Right hindlimb (tissue), 1 donor: Measurements from ENCODE around the gene FRYL.
"Not testable (repeated sequence)": the region's sequence is repeated elsewhere in the genome, so short reads cannot be mapped to it uniquely, and the experiment has no call there.

Source experiments
- DNase-seq: peaks from one replicate; pipeline ENCODE4 v3.0.0-alpha.2; 2018

The FRYL gene

GRCh38 chr4:48653217-48654014, 126.7 kb downstream of the FRYL start:
- peak; percentile 77 for DNase-seq

GRCh38 chr4:48651914-48652313, 128.2 kb downstream of the FRYL start:
- DNase-seq = no peak

GRCh38 chr4:48649505-48649904, 130.6 kb downstream of the FRYL start:
- DNase-seq = no peak

- DNase-seq = no peak
Observed at GRCh38 chr4:48645225-48645794, 134.8 kb downstream of the FRYL start.

GRCh38 chr4:48642421-48643374, 137.4 kb downstream of the FRYL start:
- no peak for DNase-seq

GRCh38 chr4:48641401-48641800, 138.7 kb downstream of the FRYL start:
- DNase-seq = no peak

- DNase-seq = no peak
Observed at GRCh38 chr4:48640699-48641098, 139.4 kb downstream of the FRYL start.

GRCh38 chr4:48640225-48640624, 139.9 kb downstream of the FRYL start:
- DNase-seq = no peak

GRCh38 chr4:48639807-48640206, 140.3 kb downstream of the FRYL start:
- DNase-seq = no peak

- not testable (repeated sequence) for DNase-seq
Observed at GRCh38 chr4:48638586-48638985, 141.5 kb downstream of the FRYL start.

- DNase-seq = no peak
Observed at GRCh38 chr4:48636911-48637310, 143.2 kb downstream of the FRYL start.

GRCh38 chr4:48635980-48636379, 144.1 kb downstream of the FRYL start:
- DNase-seq = no peak

- DNase-seq = no peak
Observed at GRCh38 chr4:48635310-48635709, 144.8 kb downstream of the FRYL start.

- DNase-seq = no peak
Observed at GRCh38 chr4:48634688-48635308, 145.3 kb downstream of the FRYL start.

GRCh38 chr4:48633657-48634056, 146.4 kb downstream of the FRYL start:
- DNase-seq = no peak

- no peak for DNase-seq
Observed at GRCh38 chr4:48629458-48629857, 150.6 kb downstream of the FRYL start.

- DNase-seq = no peak
Observed at GRCh38 chr4:48623182-48623780, 156.8 kb downstream of the FRYL start.

GRCh38 chr4:48620831-48621230, 159.2 kb downstream of the FRYL start:
- DNase-seq = no peak

- no peak for DNase-seq
Observed at GRCh38 chr4:48620093-48620492, 160.0 kb downstream of the FRYL start.

- no peak for DNase-seq
Observed at GRCh38 chr4:48604527-48604926, 175.6 kb downstream of the FRYL start.

GRCh38 chr4:48604041-48604440, 176.0 kb downstream of the FRYL start:
- no peak for DNase-seq

GRCh38 chr4:48603366-48604003, 176.6 kb downstream of the FRYL start:
- no peak for DNase-seq
